H1 (cell line): Measurements from ENCODE around the gene RHBDF2. TPM values are rescaled to one million over a fixed set of nuclear protein-coding genes. Genes with fewer than 3 reads are reported as not detected.
A peak's percentile ranks its signal among the peaks of the same experiment; 100 is the strongest.

Experiments used
- CTCF ChIA-PET: fragments of 300-600 bp; sonication (Branson Sonifier 250); formaldehyde crosslinking; loops from one replicate; lab custom pipeline; 2021; ENCODE audit not compliant: partially characterized antibody; lab: Charles Lee
- POLR2A ChIA-PET: fragments of 300-600 bp; sonication (Branson Sonifier 250); formaldehyde crosslinking; loops from one replicate; lab custom pipeline; 2021; ENCODE audit warnings: inconsistent platforms; ENCODE audit not compliant: partially characterized antibody; lab: Charles Lee
- DNase-seq, 2 experiments: peaks; one replicate each; pipeline versions ENCODE4 v3.0.0 to v3.0.0-alpha.2; 2010 to 2022; ENCODE audit warnings: low spot score in 2 of 2, low read depth in 1 of 2, mixed read lengths in 1 of 2
- FAIRE-seq: peaks from 2 replicates; lab custom pipeline; 2011; peaks lifted over from hg19 to GRCh38; lab: Jason Lieb, UNC
- H2AFZ ChIP-seq: 2 replicates; pipeline ENCODE4 v1.8.1; 2012; ENCODE audit warnings: low read length, inconsistent platforms
- H2AK5ac ChIP-seq: 2 replicates; pipeline ENCODE4 v1.6.1; 2013; ENCODE audit warnings: low read depth, low read length
- H2BK120ac ChIP-seq: replicated peaks from 2 replicates; pipeline ENCODE3; 2013; ENCODE audit warnings: low read depth, low read length, inconsistent platforms
- H2BK12ac ChIP-seq: 2 replicates; pipeline ENCODE4 v1.6.1; 2013; ENCODE audit warnings: low read depth, low read length
- H2BK15ac ChIP-seq: 2 replicates; pipeline ENCODE4 v1.6.1; 2013; ENCODE audit warnings: low read length
- H2BK20ac ChIP-seq: 2 replicates; pipeline ENCODE4 v1.6.1; 2013; ENCODE audit warnings: low read length
- H2BK5ac ChIP-seq: 2 replicates; pipeline ENCODE4 v1.6.1; 2013; ENCODE audit warnings: low read depth, low read length
- H3K14ac ChIP-seq: 2 replicates; pipeline ENCODE4 v1.6.1; 2013; ENCODE audit warnings: inconsistent platforms; ENCODE audit not compliant: insufficient read length
- H3K18ac ChIP-seq: 2 replicates; pipeline ENCODE4 v1.6.1; 2013; ENCODE audit warnings: low read length; ENCODE audit errors: extremely low read depth
- H3K23ac ChIP-seq: 2 replicates; pipeline ENCODE4 v1.6.1; 2013; ENCODE audit warnings: inconsistent platforms; ENCODE audit not compliant: insufficient read length
- H3K23me2 ChIP-seq: 2 replicates; pipeline ENCODE4 v1.6.1; 2013; ENCODE audit warnings: low read depth, low read length
- H3K27ac ChIP-seq: 2 replicates; pipeline ENCODE4 v1.6.1; 2011; ENCODE audit warnings: low read depth, low read length, inconsistent platforms
- H3K27me3 ChIP-seq, 4 experiments: replicated peaks in 1 of 4; 1 replicate in 1 of 4; 2 replicates in 3 of 4; pipeline versions ENCODE4 v1.6.1 to v1.8.1; 2011 to 2013; ENCODE audit warnings: low read length in 3 of 4, mild to moderate bottlenecking in 3 of 4, inconsistent platforms in 2 of 4, mixed read lengths in 2 of 4, moderate library complexity in 1 of 4; ENCODE audit not compliant: control insufficient read depth in 3 of 4, insufficient read depth in 3 of 4; ENCODE audit errors: extremely low read depth in 1 of 4
- H3K36me3 ChIP-seq, 4 experiments: 2 replicates each; pipeline versions ENCODE4 v1.6.1 to v1.8.1; 2011 to 2013; ENCODE audit warnings: mild to moderate bottlenecking in 4 of 4, low read length in 3 of 4, moderate library complexity in 2 of 4, control low read depth in 1 of 4, inconsistent platforms in 1 of 4; ENCODE audit not compliant: insufficient read depth in 4 of 4, control insufficient read depth in 2 of 4
- H3K4ac ChIP-seq: replicated peaks from 2 replicates; pipeline ENCODE3; 2013; ENCODE audit warnings: low read length, low read depth, mixed read lengths, inconsistent platforms; ENCODE audit not compliant: insufficient read length
- H3K4me1 ChIP-seq, 4 experiments: replicated peaks in 1 of 4; 1 replicate in 1 of 4; 2 replicates in 3 of 4; pipeline versions ENCODE4 v1.6.1 to v1.8.1; 2011 to 2013; ENCODE audit warnings: low read length in 3 of 4, inconsistent platforms in 2 of 4, mixed read lengths in 1 of 4; ENCODE audit not compliant: insufficient read depth in 4 of 4, control insufficient read depth in 3 of 4
- H3K4me2 ChIP-seq, 2 experiments: 2 replicates each; pipeline versions ENCODE4 v1.6.1 to v1.8.1; 2011 to 2013; ENCODE audit warnings: low read depth in 2 of 2, low read length in 2 of 2, control low read depth in 1 of 2, inconsistent platforms in 1 of 2, mild to moderate bottlenecking in 1 of 2; ENCODE audit not compliant: insufficient read depth in 1 of 2
- H3K4me3 ChIP-seq, 4 experiments: fragments of 200-600, 300-600 bp in 1 of 4; sonication (generic), shearing (Covaris generic), sonication (Bioruptor Twin) in 1 of 4; 2 replicates each; pipeline versions ENCODE4 v1.5.1 to v1.8.1; 2011 to 2016; ENCODE audit warnings: low read length in 4 of 4, low read depth in 3 of 4, control low read depth in 2 of 4, inconsistent platforms in 2 of 4, mild to moderate bottlenecking in 2 of 4, mixed read lengths in 1 of 4, moderate library complexity in 1 of 4; ENCODE audit not compliant: insufficient read depth in 2 of 4; ENCODE audit errors: extremely low read depth in 1 of 4
- H3K56ac ChIP-seq: replicated peaks from 2 replicates; pipeline ENCODE3; 2013; ENCODE audit warnings: low read depth, mild to moderate bottlenecking, mixed read lengths, low read length, inconsistent platforms; ENCODE audit not compliant: insufficient read length
- H3K79me1 ChIP-seq: 2 replicates; pipeline ENCODE4 v1.6.1; 2013; ENCODE audit warnings: low read depth, low read length, control low read depth
- H3K79me2 ChIP-seq, 2 experiments: 2 replicates each; pipeline versions ENCODE4 v1.6.1 to v1.8.1; 2012 to 2013; ENCODE audit warnings: low read length in 2 of 2, mild to moderate bottlenecking in 2 of 2, inconsistent platforms in 1 of 2; ENCODE audit not compliant: insufficient read depth in 2 of 2, control insufficient read depth in 1 of 2
- H3K9ac ChIP-seq, 4 experiments: replicated peaks in 1 of 4; 1 replicate in 1 of 4; 2 replicates in 3 of 4; pipeline versions ENCODE4 v1.6.1 to v1.8.1; 2011 to 2013; ENCODE audit warnings: low read depth in 3 of 4, low read length in 3 of 4, control low read depth in 2 of 4, mild to moderate bottlenecking in 2 of 4, moderate library complexity in 2 of 4, inconsistent platforms in 1 of 4; ENCODE audit errors: extremely low read depth in 1 of 4
- H3K9me3 ChIP-seq, 2 experiments: 2 replicates each; pipeline versions ENCODE4 v1.6.1 to v1.8.1; 2012 to 2013; ENCODE audit warnings: mild to moderate bottlenecking in 2 of 2, moderate library complexity in 2 of 2, control low read depth in 1 of 2, inconsistent platforms in 1 of 2, low read depth in 1 of 2, low read length in 1 of 2, mixed read lengths in 1 of 2; ENCODE audit not compliant: insufficient read depth in 2 of 2
- H4K20me1 ChIP-seq, 2 experiments: replicated peaks in 1 of 2; 2 replicates each; pipeline versions ENCODE3 to v1.8.1; 2011 to 2013; ENCODE audit warnings: inconsistent platforms in 2 of 2, low read length in 2 of 2, mild to moderate bottlenecking in 1 of 2; ENCODE audit not compliant: insufficient read depth in 2 of 2, control insufficient read depth in 1 of 2
- H4K5ac ChIP-seq: 2 replicates; pipeline ENCODE4 v1.6.1; 2013; ENCODE audit warnings: low read length, low read depth, mixed read lengths, inconsistent platforms; ENCODE audit not compliant: insufficient read length
- H4K8ac ChIP-seq: 2 replicates; pipeline ENCODE4 v1.8.0; 2013; ENCODE audit warnings: mild to moderate bottlenecking, moderate library complexity, low read length, inconsistent platforms; ENCODE audit not compliant: insufficient read depth; ENCODE audit errors: extremely low read depth
- H4K91ac ChIP-seq: replicated peaks from 2 replicates; pipeline ENCODE3; 2013; ENCODE audit warnings: low read length, mixed read lengths, inconsistent platforms; ENCODE audit not compliant: insufficient read length
- ASH2L ChIP-seq: fragments of 200-600, 300-600 bp; sonication (generic); IDR thresholded peaks from one replicate; pipeline ENCODE4 v1.7.1; 2017; ENCODE audit warnings: low read length
- CHD1 ChIP-seq: IDR thresholded peaks from 2 replicates; pipeline ENCODE4 v1.6.1; 2012; ENCODE audit warnings: low read depth, low read length, improper control_type of control experiment
- CTBP2 ChIP-seq: IDR thresholded peaks from 2 replicates; pipeline ENCODE4 v1.7.0; 2011; ENCODE audit warnings: borderline replicate concordance, mild to moderate bottlenecking, moderate library complexity, mixed read lengths, low read length; ENCODE audit not compliant: insufficient read depth, insufficient read length
- FOSL1 ChIP-seq: IDR thresholded peaks from 2 replicates; pipeline ENCODE4 v1.6.1; 2011; ENCODE audit warnings: mild to moderate bottlenecking, low read depth, low read length, moderate library complexity; ENCODE audit not compliant: insufficient read depth
- TEAD4 ChIP-seq: IDR thresholded peaks from 2 replicates; pipeline ENCODE4 v1.6.1; 2012; ENCODE audit warnings: low read depth, low read length, inconsistent platforms, mixed read lengths
- WGBS, 2 experiments: shearing (Covaris generic) in 1 of 2; methylation state at CpG; one replicate each; pipeline versions ENCODE4 v1.1.6 to v1.1.7; 2013 to 2015; ENCODE audit warnings: low lambda C conversion rate in 2 of 2, mixed read lengths in 2 of 2, inconsistent platforms in 1 of 2, low coverage in 1 of 2, missing lambda C conversion rate in 1 of 2; ENCODE audit not compliant: insufficient replicate concordance in 2 of 2, insufficient coverage in 1 of 2, insufficient read length in 1 of 2; ENCODE audit errors: extremely low coverage in 1 of 2, missing lambda C conversion rate in 1 of 2; 5-methylcytosine and 5-hydroxymethylcytosine counted together
- polyA plus RNA-seq, 7 experiments: library from polyadenylated mRNA; depleted of rRNA in 3 of 7; stranded (reverse) in 5 of 7; unstranded in 2 of 7; fragments of >200 nt in 5 of 7; fragments of 200-250 nt in 2 of 7; gene quantifications; 1 replicate in 5 of 7; 2 replicates in 1 of 7; 4 replicates in 1 of 7; pipeline versions ENCODE4 v1.2.1 to v1.2.3, GENCODE V29; 2011 to 2013; ENCODE audit warnings: missing spikeins in 2 of 7, mixed read lengths in 2 of 7
- total RNA-seq: library from RNA; stranded (reverse); fragmentation: NEBNext Ultra II Directional; extraction: Animal tissue kit (Norgen Biotek cat#: 25700); gene quantifications from 2 replicates; pipeline ENCODE4 v1.2.1, GENCODE V29; 2021
- TF ChIP-seq, protein P1 (sequence below): IDR thresholded peaks from 2 replicates; pipeline ENCODE4 v1.6.1; 2012; ENCODE audit warnings: low read length, inconsistent platforms
- TF ChIP-seq, protein P2 (sequence below): IDR thresholded peaks from 2 replicates; pipeline ENCODE4 v1.6.1; 2011; ENCODE audit warnings: low read depth, mild to moderate bottlenecking, low read length; ENCODE audit not compliant: insufficient read depth
- TF ChIP-seq, protein P3 (sequence below): IDR thresholded peaks from 2 replicates; pipeline ENCODE4 v1.6.1; 2012; ENCODE audit warnings: inconsistent platforms

Gene RHBDF2
- total and polyA plus RNA-seq, 2 of the 8 experiments (the other 6 are each of a cell fraction or from before 2014, with no cell fraction given) = 21.2 to 25.9 TPM

DNA sequence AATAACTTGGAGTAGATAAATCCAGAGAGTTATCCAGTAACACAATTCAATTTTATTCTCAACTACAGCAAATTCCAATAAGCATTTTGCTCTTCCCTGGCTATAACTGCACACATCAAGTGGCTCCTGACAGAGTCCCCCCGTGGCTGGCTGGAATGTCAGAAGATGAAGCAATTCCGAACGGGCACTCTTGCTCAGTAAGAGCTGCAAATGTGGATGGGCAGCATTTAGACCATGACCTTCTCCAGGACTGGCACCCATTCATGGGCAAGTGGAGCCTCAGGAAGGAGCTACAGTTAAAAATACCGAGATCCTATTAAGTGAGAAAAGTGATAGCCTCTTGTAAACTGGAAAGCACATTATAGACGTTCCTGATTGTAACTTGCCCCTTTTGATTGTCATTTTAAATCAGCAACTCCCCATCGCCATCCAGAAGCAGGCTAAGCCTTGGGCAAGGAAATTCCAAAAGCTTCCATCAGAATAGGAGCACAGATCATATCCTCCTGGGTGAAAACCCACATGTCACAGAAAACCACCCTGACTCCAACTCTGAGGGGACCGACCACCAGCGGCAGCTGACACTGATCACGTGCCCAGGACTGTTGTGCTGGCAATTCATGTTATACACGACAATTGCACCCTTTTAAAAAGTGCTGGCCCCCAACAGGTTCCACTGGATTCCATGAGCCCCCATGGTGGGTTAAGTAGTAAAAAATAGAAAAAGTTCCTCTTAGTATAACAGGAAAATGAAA, 55.4 kb downstream of the RHBDF2 start:
- H3K23me2 ChIP-seq = no peaks in the 10 kb centered on the region
- no peak overlapping the region for H4K5ac ChIP-seq
- peak overlapping the region; percentile 56 to 65 for H3K4me2 ChIP-seq
- peaks cover 34 to 66% (median 62%) of the 10 kb centered on the region in 4 experiments for H3K4me1 ChIP-seq
- no peak overlapping the region for H3K4ac ChIP-seq
- no peak overlapping the region for H2AFZ ChIP-seq
- H3K18ac ChIP-seq = peak overlapping the region; percentile 61; the same call in 1 of the 2 replicates
- H3K79me2 ChIP-seq = peaks cover 32 to 93% of the 10 kb centered on the region in 2 experiments
- peak overlapping the region; percentile 81; the same call in 1 of the 2 replicates for H2BK5ac ChIP-seq
- no peak overlapping the region for H3K23ac ChIP-seq
- H3K14ac ChIP-seq = no peak overlapping the region
- WGBS, 2 experiments = 31% methylated on average over 10 of the region's 10 CpGs; no CpG with 5 or more reads in 1 of the 2 experiments
- H4K91ac ChIP-seq = no peak overlapping the region
- peak overlapping the region in 1 of 4 experiments; percentile 31; a peak in 3 of 8 replicates for H3K4me3 ChIP-seq
- peaks cover 12% of the 10 kb centered on the region for H3K79me1 ChIP-seq
- POLR2A ChIA-PET = interaction anchor here (1.4 to 1.7 kb wide), 3 partner anchors 8 to 61 kb away, joined by 3 to 6 read pairs (median 5); partner anchors contain the start of genes SPHK1 and UBE2O
- H3K27ac ChIP-seq = peak overlapping the region; percentile 16
- no peaks in the 10 kb centered on the region for H3K36me3 ChIP-seq
- DNase-seq = no peak
- H3K9me3 ChIP-seq = no peaks in the 10 kb centered on the region
- H2AK5ac ChIP-seq = 0 out of 2 replicates have a peak overlapping the region, but pooled peaks have one; percentile 77
- no peaks in the 10 kb centered on the region for H3K27me3 ChIP-seq
- H3K9ac ChIP-seq = peak overlapping the region in 1 of 4 experiments; percentile 9; a peak in 1 of 7 replicates
- peaks cover 15 to 29% of the 10 kb centered on the region in 2 experiments for H4K20me1 ChIP-seq
- FAIRE-seq = no peak
- no peak overlapping the region for H2BK120ac ChIP-seq
- CTCF ChIA-PET = interaction anchor here (0.8 to 3.2 kb wide), 8 partner anchors 12 to 147 kb away, joined by 4 to 20 read pairs (median 7); no protein-coding TSS in a partner anchor
- H4K8ac ChIP-seq = no peak overlapping the region
- 0 out of 2 replicates have a peak overlapping the region, but pooled peaks have one; percentile 75 for H2BK12ac ChIP-seq
- 0 out of 2 replicates have a peak overlapping the region, but pooled peaks have one; percentile 13 for H2BK20ac ChIP-seq
- H2BK15ac ChIP-seq = no peak overlapping the region
- no peak overlapping the region for H3K56ac ChIP-seq
- TF ChIP-seq, protein P1, sequence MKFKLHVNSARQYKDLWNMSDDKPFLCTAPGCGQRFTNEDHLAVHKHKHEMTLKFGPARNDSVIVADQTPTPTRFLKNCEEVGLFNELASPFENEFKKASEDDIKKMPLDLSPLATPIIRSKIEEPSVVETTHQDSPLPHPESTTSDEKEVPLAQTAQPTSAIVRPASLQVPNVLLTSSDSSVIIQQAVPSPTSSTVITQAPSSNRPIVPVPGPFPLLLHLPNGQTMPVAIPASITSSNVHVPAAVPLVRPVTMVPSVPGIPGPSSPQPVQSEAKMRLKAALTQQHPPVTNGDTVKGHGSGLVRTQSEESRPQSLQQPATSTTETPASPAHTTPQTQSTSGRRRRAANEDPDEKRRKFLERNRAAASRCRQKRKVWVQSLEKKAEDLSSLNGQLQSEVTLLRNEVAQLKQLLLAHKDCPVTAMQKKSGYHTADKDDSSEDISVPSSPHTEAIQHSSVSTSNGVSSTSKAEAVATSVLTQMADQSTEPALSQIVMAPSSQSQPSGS = no peak
- no peak for TF ChIP-seq CTBP2
- no peak for TF ChIP-seq FOSL1
- no peak for TF ChIP-seq CHD1
- TF ChIP-seq, protein P2, sequence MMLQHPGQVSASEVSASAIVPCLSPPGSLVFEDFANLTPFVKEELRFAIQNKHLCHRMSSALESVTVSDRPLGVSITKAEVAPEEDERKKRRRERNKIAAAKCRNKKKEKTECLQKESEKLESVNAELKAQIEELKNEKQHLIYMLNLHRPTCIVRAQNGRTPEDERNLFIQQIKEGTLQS = peak; percentile 59; the same call in 1 of the 2 replicates
- TF ChIP-seq ASH2L = peak; percentile 78
- TF ChIP-seq, protein P3, sequence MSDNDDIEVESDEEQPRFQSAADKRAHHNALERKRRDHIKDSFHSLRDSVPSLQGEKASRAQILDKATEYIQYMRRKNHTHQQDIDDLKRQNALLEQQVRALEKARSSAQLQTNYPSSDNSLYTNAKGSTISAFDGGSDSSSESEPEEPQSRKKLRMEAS = 0 out of 2 replicates have a peak, but pooled peaks have one; percentile 41
- TF ChIP-seq TEAD4 = no peak
